Peyer's patch (tissue), 4 donors: Measurements from ENCODE around the gene PTPRF.

Experiments used
- POLR2A ChIP-seq, 2 donors: fragments of 450-650 bp; IDR thresholded peaks; one replicate each; pipeline ENCODE4 v1.5.1; 2017; ENCODE audit warnings: antibody characterized with exemption in 2 of 2, mild to moderate bottlenecking in 2 of 2, moderate library complexity in 2 of 2
- TF ChIP-seq, protein P1 (sequence below), 6 experiments: fragments of 450-650 bp in 4 of 6; fragments of 200-600 bp in 2 of 6; sonication (generic) in 1 of 6; IDR thresholded peaks; one replicate each; pipeline ENCODE4 v1.5.1; 2017 to 2019; ENCODE audit warnings: antibody characterized with exemption in 6 of 6, mild to moderate bottlenecking in 3 of 6, moderate library complexity in 1 of 6

DNA sequence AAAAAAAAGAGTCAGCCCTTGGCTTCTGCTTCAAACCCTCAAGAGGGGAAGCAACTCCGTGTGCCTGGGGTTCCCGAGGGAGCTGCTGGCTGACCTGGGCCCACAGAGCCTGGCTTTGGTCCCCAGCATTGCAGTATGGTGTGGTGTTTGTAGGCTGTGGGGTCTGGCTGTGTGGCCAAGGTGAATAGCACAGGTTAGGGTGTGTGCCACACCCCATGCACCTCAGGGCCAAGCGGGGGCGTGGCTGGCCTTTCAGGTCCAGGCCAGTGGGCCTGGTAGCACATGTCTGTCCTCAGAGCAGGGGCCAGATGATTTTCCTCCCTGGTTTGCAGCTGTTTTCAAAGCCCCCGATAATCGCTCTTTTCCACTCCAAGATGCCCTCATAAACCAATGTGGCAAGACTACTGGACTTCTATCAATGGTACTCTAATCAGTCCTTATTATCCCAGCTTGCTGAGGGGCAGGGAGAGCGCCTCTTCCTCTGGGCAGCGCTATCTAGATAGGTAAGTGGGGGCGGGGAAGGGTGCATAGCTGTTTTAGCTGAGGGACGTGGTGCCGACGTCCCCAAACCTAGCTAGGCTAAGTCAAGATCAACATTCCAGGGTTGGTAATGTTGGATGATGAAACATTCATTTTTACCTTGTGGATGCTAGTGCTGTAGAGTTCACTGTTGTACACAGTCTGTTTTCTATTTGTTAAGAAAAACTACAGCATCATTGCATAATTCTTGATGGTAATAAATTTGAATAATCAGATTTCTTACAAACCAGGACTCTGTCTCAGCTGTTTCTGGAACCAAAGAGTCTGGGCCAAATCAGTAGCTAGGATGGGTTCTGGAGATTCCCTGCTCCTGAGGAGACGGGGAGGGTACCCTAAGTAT, 92.5 kb downstream of the PTPRF start:
- TF ChIP-seq, protein P1, sequence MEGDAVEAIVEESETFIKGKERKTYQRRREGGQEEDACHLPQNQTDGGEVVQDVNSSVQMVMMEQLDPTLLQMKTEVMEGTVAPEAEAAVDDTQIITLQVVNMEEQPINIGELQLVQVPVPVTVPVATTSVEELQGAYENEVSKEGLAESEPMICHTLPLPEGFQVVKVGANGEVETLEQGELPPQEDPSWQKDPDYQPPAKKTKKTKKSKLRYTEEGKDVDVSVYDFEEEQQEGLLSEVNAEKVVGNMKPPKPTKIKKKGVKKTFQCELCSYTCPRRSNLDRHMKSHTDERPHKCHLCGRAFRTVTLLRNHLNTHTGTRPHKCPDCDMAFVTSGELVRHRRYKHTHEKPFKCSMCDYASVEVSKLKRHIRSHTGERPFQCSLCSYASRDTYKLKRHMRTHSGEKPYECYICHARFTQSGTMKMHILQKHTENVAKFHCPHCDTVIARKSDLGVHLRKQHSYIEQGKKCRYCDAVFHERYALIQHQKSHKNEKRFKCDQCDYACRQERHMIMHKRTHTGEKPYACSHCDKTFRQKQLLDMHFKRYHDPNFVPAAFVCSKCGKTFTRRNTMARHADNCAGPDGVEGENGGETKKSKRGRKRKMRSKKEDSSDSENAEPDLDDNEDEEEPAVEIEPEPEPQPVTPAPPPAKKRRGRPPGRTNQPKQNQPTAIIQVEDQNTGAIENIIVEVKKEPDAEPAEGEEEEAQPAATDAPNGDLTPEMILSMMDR (IDR thresholded peaks at IDR 0.05): no peak
- TF ChIP-seq POLR2A (IDR thresholded peaks at IDR 0.05): no peak
